IgD-negative memory B cell (primary cell): ENCODE results near the gene KIF25. TPM values are rescaled to one million over a fixed set of nuclear protein-coding genes. Genes with fewer than 3 reads are reported as not detected.
A peak's percentile ranks its signal among the peaks of the same experiment; 100 is the strongest.

ENCODE experiments used
- H3K27ac Mint-ChIP-seq, 3 donors: one replicate each; pipeline ENCODE4 v1.8.0; 2020 to 2022; ENCODE audit warnings: mild to moderate bottlenecking in 3 of 3, mixed read lengths in 3 of 3, moderate library complexity in 1 of 3
- H3K27me3 Mint-ChIP-seq: one replicate; pipeline ENCODE4 v1.8.0; 2021; ENCODE audit warnings: mixed read lengths
- H3K36me3 Mint-ChIP-seq: one replicate; pipeline ENCODE4 v1.8.0; 2020; ENCODE audit warnings: mild to moderate bottlenecking, mixed read lengths
- H3K4me1 Mint-ChIP-seq, 3 donors: one replicate each; pipeline ENCODE4 v1.8.0; 2020 to 2022; ENCODE audit warnings: mixed read lengths in 3 of 3, mild to moderate bottlenecking in 1 of 3
- H3K4me3 Mint-ChIP-seq, 4 donors: one replicate each; pipeline ENCODE4 v1.8.0; 2020 to 2022; ENCODE audit warnings: mild to moderate bottlenecking in 4 of 4, mixed read lengths in 4 of 4, moderate library complexity in 3 of 4
- H3K9me3 Mint-ChIP-seq, 3 donors: one replicate each; pipeline ENCODE4 v1.8.0; 2020 to 2021; ENCODE audit warnings: mixed read lengths in 3 of 3, mild to moderate bottlenecking in 1 of 3
- polyA plus RNA-seq: library from polyadenylated mRNA; unstranded; fragments of 300-500 nt; fragmentation: Illumina TruSeq; gene quantifications from one replicate; pipeline ENCODE4 v1.2.3, GENCODE V29; 2021

KIF25 gene
- polyA plus RNA-seq, 1 donor from 2014 or later, result not detected

DNA sequence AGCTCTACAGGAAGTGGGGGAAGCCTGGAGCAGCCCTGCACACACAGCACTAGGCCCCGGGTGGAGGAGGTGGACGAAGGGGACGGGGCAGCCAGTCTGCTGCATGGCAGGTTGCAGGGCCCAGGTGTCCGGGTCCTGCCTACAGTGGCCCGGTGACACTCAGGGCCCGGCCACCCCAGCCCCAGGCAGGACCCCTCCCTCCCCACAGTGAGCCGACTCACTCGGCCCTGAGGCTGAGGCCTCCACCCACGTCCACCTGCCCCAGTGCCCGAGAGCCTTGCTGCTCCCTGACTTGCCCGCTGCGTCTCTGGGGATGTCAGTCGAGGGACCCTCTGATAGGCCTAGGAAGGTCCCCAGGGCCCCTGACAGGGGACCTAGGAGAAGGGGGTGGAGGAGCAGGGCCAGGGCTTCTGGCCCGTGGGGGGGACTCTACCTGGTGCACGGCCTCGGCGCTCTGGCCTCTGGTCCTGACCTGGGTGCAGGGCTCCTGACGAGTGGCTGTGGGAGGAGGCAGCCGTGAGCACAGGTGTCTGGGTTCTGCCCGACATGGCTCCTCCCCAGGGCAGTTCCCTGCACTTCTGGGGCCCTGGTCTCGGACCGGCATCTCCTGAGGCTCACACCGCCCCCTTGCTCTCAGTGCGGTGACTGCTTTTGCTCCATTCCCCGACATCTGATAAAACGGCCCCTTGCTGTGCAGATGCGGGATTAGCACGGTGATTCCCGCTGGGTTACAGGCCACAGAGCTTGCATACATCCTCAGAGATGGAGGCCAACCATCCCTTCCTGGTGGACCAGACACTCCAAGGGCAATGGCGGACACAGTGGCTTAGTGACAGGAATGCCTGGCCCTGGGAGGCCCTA is 61.5 kb downstream of the KIF25 start:
- Mint-ChIP-seq H3K36me3 (peaks cover 2% of the 10 kb centered on the region), H3K27me3 (no peaks in the 10 kb centered on the region), H3K4me1 (no peaks in the 10 kb centered on the region), H3K4me3 (no peak overlapping the region), H3K27ac (no peak overlapping the region), H3K9me3 (no peaks in the 10 kb centered on the region)

DNA sequence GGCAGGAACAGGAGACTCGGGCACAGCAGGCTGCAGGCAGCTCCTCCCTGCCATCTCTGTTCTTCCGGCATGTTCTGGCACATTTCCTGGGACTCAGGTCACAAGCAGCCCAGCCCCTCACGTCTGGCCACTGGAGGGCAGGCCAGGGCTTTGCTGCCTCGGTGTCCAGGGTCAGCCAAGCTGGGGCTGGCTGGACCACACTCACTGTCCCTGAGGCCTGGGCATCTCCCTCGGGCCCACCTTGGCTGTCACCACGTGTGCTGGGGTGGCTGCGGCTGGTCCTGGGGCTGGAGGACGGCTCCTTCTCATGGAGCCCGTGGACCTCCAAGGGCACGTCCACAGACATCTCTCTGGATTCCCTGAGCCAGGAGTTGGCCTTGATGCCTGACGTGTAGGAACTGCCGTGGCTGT is 63.1 kb downstream of the KIF25 start:
- Mint-ChIP-seq H3K9me3 (no peaks in the 10 kb centered on the region), H3K36me3 (peaks cover 2% of the 10 kb centered on the region), H3K4me3 (no peak overlapping the region), H3K27ac (no peak overlapping the region), H3K27me3 (no peaks in the 10 kb centered on the region), H3K4me1 (no peaks in the 10 kb centered on the region)

DNA sequence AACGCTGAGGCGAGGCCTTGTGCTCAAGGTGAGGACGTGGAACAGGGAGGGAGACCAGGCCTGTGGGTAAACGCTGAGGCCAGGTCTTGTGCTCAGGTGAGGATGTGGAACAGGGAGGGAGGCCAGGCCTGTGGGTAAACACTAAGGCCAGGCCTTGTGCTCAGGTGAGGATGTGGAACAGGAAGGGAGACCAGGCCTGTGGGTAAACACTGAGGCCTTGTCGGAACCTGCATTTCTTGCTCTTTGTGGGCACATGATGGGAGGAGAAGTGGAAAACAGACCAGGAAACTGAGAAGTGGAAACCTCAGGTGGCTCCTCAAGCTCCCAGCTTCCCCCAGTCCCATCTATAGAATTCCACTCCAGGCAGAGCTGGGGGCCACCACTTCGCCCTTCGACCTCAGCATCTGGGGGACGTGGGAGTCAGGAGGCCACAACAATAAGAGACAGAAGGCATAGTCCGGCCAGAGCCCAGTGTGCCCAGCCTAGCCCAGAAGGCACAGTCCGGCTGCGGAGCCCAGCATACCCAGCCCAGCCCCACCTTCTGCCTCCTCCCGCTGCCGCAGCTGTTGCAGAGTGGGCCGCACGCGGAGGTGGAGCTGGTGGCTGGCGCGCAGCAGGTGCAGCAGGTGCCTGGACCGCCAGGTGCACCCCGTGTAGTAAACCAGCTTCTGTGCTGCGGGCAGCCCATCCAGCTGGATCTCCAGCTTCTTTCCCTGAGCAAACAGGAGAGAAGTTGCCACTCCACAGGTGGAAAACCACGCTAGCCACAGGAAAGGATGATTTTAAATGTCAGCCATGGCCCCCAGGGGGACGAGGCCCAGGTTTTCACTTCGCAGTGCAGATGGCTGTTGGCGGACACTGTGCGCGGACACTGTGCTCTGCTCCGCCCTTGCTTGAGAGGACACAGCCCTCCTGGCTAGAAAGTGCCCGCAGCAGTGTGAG is 64.1 kb downstream of the KIF25 start:
- Mint-ChIP-seq H3K9me3 (no peaks in the 10 kb centered on the region), H3K4me3 (no peak overlapping the region), H3K27ac (no peak overlapping the region)

DNA sequence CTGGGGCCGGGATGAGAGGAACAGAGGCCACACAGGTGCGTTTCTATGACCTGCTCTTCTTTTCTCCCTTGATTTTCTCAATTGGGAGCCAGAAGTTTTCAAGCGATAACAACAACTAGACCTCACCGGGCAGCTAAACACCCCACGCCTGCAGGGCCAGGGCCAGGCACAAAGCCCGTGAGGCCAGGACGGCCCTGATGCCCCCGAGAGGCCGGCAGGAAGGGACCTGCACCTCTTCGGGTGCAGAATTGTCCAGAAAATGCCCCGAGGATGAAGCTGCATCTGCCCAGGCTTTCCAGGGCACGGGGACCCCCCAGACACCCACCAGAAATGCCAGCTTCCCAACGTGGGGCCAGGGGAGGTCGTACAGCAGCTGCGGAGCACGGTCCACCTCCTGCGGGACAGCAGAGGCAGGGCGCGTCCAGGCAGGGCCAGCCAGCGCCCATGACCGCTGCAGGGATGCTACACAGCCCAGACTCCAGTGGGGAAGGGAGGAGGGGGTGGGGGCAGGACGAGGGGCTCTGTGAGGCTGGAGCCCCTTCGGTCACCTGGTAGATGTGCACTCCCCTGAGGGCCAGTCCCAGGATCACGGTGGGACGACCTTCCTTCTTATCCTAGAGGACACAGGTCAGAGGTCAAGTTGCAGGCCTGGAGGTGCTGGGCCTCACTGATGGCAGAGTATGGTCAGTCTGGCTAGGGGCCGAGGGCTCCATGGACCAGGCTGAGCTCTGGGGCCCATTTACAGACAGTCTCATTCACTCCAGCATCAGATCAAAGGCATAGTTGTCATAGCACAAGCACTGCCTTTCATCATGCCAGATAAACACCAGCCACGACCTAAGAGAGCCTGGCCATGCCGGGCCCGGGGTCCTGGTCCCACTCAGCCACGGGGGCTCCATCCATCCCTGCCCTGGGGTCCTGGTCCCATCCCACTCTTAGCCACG is 65.1 kb downstream of the KIF25 start:
- Mint-ChIP-seq H3K9me3 (no peaks in the 10 kb centered on the region), H3K36me3 (peaks cover 2% of the 10 kb centered on the region), H3K27ac (no peak overlapping the region), H3K27me3 (no peaks in the 10 kb centered on the region), H3K4me3 (no peak overlapping the region), H3K4me1 (no peaks in the 10 kb centered on the region)

More for the DNA sequence above, 64.1 kb downstream of the KIF25 start:
- Mint-ChIP-seq H3K27me3 (no peaks in the 10 kb centered on the region), H3K4me1 (no peaks in the 10 kb centered on the region), H3K36me3 (peaks cover 2% of the 10 kb centered on the region)

DNA sequence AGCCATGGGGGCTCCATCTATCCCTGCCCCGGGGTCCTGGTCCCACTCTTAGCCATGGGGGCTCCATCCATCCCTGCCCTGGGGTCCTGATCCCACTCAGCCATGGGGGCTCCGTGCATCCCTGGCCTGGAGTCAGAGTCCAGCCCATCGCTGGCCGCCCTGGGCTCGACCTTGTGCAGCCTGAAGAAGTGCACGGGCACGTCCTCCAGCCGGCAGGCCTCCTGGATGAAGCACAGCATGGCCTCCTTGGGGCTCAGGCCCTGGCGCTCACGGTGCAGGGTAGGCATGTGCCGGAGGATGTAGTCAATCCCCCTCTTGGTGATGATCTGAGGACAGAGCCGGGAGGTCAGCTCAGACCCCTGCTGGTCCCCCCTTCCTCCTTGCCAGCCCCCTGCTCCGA is 66.0 kb downstream of the KIF25 start:
- Mint-ChIP-seq H3K27ac (no peak overlapping the region), H3K4me1 (no peaks in the 10 kb centered on the region), H3K9me3 (no peaks in the 10 kb centered on the region), H3K4me3 (no peak overlapping the region), H3K27me3 (no peaks in the 10 kb centered on the region), H3K36me3 (peaks cover 2% of the 10 kb centered on the region)

DNA sequence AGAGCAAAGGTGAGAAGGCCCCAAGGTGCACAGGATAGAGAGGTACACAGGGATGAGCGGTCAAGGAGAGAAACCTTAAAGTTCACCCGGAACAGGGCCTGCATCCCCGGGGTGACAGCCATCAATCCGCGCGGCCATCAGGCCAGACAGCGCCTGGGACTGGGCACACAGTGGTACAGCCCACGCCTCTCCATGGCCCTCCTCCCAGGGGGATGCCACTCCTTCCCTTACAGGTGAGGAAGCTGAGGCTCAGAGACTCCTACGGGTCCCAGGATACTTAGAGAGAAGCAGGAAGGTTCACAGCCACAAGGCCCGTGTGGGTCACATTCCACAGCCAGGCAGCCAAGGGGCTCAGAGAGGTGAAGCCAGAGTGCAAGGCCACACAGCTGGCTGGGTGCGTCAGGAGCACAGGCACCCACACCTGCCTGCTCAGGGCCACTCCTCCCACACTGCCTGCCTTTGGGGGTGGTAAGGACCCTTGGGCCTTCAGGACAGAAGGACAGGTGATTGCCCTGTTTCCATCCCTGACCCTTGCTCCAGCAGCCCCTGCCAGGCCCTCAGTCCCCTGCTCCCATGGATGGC is 66.8 kb downstream of the KIF25 start:
- Mint-ChIP-seq H3K4me3 (no peak overlapping the region), H3K36me3 (peaks cover 2% of the 10 kb centered on the region), H3K27me3 (no peaks in the 10 kb centered on the region), H3K27ac (no peak overlapping the region), H3K9me3 (no peaks in the 10 kb centered on the region), H3K4me1 (no peaks in the 10 kb centered on the region)

DNA sequence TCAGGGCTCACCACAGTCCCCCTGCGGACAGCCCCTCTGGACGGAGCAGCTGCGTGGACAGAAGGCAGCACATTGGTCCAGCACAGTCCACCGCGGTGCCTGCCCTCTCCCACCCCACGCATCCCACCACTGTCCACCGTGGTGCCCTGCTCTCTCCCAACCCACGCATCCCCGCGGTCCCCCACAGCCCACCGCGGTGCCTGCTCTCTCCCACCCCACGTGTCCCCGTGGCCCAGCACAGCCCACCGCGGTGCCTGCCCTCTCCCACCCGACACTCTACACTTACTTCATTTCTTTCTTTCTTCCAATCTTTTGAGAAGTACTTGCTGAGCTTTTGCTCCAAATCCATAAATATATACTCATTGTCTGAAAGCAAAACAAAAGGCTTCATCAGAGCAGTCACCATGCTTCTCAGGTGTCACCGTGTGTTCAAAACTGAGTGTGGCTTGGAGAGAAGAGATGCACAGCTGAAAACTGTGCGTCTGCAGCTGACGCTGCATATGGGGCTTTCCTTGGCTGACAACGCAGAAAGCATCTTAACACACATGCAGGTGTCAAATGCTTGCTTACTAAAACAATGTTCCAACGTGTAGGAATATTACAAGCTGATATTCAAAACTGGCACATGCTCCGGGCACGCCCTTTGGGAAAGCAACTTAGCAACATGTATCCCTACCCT is 69.7 kb downstream of the KIF25 start:
- Mint-ChIP-seq H3K27me3 (no peaks in the 10 kb centered on the region), H3K9me3 (no peaks in the 10 kb centered on the region), H3K36me3 (no peaks in the 10 kb centered on the region), H3K4me3 (peak overlapping the region in 1 of 4 donors; percentile 17), H3K27ac (no peak overlapping the region), H3K4me1 (no peaks in the 10 kb centered on the region)

DNA sequence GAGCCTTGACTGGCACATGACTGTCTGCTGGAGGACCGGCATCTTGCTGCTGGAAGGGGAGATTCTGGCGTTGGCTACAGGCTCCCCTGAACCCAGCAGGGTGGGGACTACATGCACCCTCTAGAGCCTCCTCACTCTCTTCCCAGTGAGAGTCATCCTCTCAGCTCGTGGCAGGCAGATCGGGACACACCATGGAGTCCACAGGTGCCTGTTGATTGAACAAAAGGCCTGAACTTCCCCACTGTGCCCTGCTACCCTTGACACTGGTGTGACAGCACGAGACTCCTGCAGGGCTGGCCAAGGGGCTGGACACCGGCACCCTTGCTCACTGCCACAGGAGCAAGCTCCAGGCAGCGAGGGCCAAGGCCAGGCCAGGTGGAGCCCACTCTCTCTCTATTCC is 73.3 kb downstream of the KIF25 start:
- Mint-ChIP-seq H3K9me3 (no peaks in the 10 kb centered on the region), H3K4me1 (no peaks in the 10 kb centered on the region), H3K27me3 (no peaks in the 10 kb centered on the region), H3K36me3 (no peaks in the 10 kb centered on the region), H3K27ac (no peak overlapping the region), H3K4me3 (no peak overlapping the region)

DNA sequence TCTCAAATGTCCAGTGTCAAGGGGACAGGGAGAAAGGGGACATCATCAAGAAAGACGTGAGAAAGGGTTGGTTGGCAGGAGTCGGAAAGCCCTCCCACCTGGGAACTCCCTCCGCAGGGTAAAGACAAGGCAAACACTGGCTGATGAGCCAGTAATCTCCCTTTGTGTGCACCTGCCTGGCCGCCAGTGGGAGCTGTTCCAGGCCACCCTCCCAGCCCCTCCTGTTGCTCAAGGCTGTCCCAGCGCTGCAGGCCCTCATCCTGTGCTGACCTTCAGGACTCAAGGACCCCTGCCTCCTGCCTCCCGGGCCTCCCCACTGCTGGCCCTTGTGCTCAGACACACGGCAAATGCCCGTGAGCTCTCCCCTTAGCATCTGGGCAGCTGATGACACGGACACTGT is 74.1 kb downstream of the KIF25 start:
- H3K4me3 Mint-ChIP-seq, result no peak overlapping the region
- no peaks in the 10 kb centered on the region for H3K27me3 Mint-ChIP-seq
- H3K36me3 Mint-ChIP-seq, result no peaks in the 10 kb centered on the region
- H3K4me1 Mint-ChIP-seq, result no peaks in the 10 kb centered on the region
- no peak overlapping the region for H3K27ac Mint-ChIP-seq
- H3K9me3 Mint-ChIP-seq, result no peaks in the 10 kb centered on the region

DNA sequence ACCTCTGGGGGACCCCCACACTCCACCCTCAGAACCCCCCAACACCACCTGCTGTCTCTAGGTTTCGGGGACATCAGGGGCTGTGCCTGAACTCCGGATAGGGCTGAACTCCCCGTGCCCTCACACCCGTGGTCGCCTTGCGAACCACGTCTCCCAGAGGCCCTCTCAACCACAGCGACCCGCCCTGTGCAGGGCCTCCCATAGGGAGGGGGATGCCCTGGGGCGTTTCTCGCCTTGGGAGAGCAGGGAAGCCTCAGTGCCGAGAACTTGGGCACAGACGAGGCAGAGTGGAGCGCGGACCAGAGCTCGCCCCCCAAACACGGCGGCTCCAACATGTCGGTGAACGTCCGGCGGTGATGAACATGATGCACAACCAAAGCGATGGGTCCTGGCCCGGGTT is 74.8 kb downstream of the KIF25 start:
- Mint-ChIP-seq H3K27me3 (no peaks in the 10 kb centered on the region), H3K4me1 (no peaks in the 10 kb centered on the region), H3K27ac (no peak overlapping the region), H3K4me3 (no peak overlapping the region), H3K36me3 (no peaks in the 10 kb centered on the region), H3K9me3 (no peaks in the 10 kb centered on the region)

DNA sequence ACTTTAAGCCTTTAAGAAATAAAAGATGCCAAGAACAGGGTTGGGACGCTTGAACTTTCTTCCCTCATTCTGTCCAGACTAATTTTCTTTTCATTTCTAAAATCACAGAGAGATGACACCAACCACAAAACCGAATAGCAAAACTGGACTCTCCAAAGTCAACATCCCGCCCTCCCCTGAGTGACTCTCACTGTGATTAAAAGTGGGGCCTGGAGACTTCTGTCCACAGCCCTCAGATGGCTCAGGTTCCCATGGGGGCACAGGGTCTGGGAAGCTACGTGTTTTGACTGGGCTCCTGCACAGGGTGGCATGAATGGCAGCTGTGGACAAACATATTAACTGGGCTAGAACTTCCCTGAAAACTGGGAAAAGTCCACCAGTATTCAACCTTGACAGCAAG is 75.3 kb downstream of the KIF25 start:
- H3K4me1 Mint-ChIP-seq, result no peaks in the 10 kb centered on the region
- H3K27me3 Mint-ChIP-seq, result no peaks in the 10 kb centered on the region
- H3K27ac Mint-ChIP-seq, result no peak overlapping the region
- H3K4me3 Mint-ChIP-seq, result no peak overlapping the region
- H3K36me3 Mint-ChIP-seq, result no peaks in the 10 kb centered on the region
- no peaks in the 10 kb centered on the region for H3K9me3 Mint-ChIP-seq

DNA sequence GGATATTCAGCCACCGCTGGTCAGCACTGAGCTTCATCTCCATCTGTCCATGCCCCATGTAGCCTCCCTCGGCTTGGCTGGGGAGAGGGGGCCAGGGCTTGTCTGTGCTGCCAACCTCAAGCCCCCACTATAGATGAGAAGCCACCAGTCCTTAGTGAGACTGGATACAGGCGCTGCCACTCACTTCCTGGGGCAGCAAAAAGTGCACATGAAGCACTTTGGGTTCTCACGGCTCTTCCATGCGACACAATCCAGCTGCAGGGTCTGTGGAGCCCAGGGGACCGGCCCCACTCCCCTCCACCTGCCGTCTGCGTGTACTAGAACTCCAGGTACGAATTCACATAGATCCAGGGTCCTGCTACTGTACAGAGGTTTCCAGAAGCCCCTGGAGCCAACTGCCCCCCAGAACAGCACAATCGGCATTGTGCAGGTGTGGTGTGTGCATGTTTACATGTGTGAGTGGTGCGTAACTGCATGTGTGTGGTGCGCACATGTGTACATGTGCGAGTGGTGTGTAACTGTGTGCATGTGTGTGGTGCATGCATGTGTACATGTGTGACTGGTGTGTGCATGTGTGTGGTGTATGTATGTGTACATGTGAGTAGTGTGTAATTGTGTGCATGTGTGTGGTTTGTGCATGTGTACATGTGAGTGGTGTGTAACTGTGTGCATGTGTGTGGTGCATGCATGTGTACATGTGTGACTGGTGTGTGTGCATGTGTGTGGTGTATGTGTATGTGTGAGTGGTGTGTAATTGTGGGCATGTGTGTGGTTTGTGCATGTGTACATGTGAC is 76.7 kb downstream of the KIF25 start:
- Mint-ChIP-seq H3K36me3 (no peaks in the 10 kb centered on the region), H3K27ac (no peak overlapping the region), H3K27me3 (no peaks in the 10 kb centered on the region), H3K4me1 (no peaks in the 10 kb centered on the region), H3K9me3 (no peaks in the 10 kb centered on the region), H3K4me3 (no peak overlapping the region)

DNA sequence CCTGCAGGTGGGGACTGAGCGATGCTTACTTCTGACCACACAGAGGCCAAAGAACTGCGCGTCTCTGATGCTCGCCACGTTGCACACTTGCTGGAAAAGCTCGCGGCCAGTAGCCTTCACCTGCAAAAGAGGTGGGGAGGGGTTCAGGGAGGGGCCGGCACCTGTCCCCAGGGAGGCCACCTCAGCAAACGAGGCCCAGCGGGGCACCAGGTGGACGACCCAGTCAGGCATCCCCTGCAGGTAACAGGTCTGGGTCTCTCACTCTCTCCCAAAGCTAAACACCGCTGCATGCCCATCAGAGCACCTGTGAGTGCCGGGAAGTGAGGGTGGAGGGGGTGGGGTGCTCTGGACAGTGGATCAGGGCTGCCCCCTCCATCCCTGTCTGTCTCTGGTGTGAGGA is 77.7 kb downstream of the KIF25 start:
- Mint-ChIP-seq H3K4me3 (no peak overlapping the region), H3K36me3 (no peaks in the 10 kb centered on the region), H3K27me3 (no peaks in the 10 kb centered on the region), H3K4me1 (no peaks in the 10 kb centered on the region), H3K9me3 (no peaks in the 10 kb centered on the region), H3K27ac (no peak overlapping the region)
